Central memory CD8-positive, alpha-beta T cell (primary cell): ENCODE results near the gene RUSC2.

Experiments used
- ATAC-seq: fragments of 150-1000 bp; cut with Tn5 transposase; replicated peaks from 2 replicates; pipeline ENCODE4 v1.10.0; 2022; ENCODE audit warnings: mild to moderate bottlenecking, moderate FRiP score, moderate number of reproducible peaks; ENCODE audit not compliant: poor library complexity, severe bottlenecking; ENCODE audit errors: extremely low read depth
- DNase-seq, 2 donors: peaks; one replicate each; pipeline ENCODE4 v3.0.0; 2021; ENCODE audit warnings: low spot score in 2 of 2
- H3K27ac Mint-ChIP-seq: one replicate; pipeline ENCODE4 v1.8.0; 2022; ENCODE audit warnings: low read depth, mild to moderate bottlenecking, moderate library complexity, mixed read lengths
- H3K27me3 Mint-ChIP-seq: one replicate; pipeline ENCODE4 v1.8.0; 2022; ENCODE audit warnings: mixed read lengths
- H3K36me3 Mint-ChIP-seq: one replicate; pipeline ENCODE4 v1.8.0; 2022; ENCODE audit warnings: mild to moderate bottlenecking, moderate library complexity, mixed read lengths; ENCODE audit not compliant: insufficient read depth
- H3K4me1 Mint-ChIP-seq: one replicate; pipeline ENCODE4 v1.8.0; 2022; ENCODE audit warnings: mixed read lengths
- H3K4me3 Mint-ChIP-seq: one replicate; pipeline ENCODE4 v1.8.0; 2022; ENCODE audit warnings: mild to moderate bottlenecking, moderate library complexity, mixed read lengths
- H3K9me3 Mint-ChIP-seq: one replicate; pipeline ENCODE4 v1.8.0; 2022; ENCODE audit warnings: mixed read lengths

The RUSC2 gene

DNA sequence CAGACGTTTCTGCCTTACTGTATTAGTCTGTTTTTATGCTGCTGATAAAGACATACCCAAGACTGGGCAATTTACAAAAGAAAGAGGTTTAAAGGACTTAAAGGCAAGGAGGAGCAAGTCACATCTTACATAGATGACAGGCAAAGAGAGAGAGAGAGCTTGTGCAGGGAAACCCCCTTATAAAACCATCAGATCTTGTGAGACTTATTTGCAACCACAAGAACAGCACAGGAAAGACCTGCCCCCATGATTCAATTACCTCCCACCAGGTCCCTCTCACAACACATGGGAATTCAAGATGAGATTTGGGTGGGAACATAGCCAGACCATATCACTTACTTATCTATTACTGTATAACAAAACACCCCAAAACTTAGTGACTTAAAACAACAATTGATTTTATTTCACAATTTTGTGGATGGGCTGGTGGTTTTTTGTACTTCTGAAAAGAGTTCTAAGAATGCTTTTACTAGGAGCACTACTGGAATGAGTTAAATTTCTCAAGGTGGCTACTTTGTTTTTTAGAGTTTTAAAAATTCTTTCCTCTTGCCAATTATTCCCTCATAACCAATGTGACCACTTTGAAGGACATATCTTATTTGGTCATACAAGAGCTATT lies 10.3 kb downstream of the RUSC2 start:
- DNase-seq (no peak), ATAC-seq (no peak)
- H3K4me1 Mint-ChIP-seq: peaks cover 8% of the 10 kb centered on the region
- H3K4me3 Mint-ChIP-seq: no peak overlapping the region
- no peak overlapping the region for H3K27ac Mint-ChIP-seq
- peaks cover 33% of the 10 kb centered on the region for H3K27me3 Mint-ChIP-seq
- no peaks in the 10 kb centered on the region for H3K9me3 Mint-ChIP-seq
- H3K36me3 Mint-ChIP-seq: peaks cover under 1% of the 10 kb centered on the region

DNA sequence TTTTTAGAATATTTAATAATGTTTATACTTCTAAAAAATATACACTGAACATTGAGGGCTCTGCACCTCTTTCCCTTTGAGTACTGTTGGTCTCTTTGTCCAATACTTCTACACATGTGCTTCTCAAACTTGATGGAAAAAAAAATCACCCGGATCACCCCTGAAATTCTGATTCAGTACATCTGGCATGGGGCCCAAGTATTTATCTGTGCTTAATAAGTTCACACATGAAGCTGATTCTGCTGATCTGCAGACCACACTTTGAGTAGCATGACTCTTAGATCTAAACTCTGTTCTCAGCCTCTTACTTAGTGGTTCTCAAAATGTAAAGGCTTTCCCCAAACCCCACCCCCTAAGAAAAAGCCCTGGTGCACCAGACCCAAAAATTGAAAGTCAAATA lies 12.0 kb downstream of the RUSC2 start:
- Mint-ChIP-seq H3K27ac (no peak overlapping the region), H3K27me3 (peaks cover 29% of the 10 kb centered on the region), H3K36me3 (no peaks in the 10 kb centered on the region), H3K4me1 (no peaks in the 10 kb centered on the region), H3K9me3 (no peaks in the 10 kb centered on the region), H3K4me3 (no peak overlapping the region)
- ATAC-seq (no peak), DNase-seq (no peak)

DNA sequence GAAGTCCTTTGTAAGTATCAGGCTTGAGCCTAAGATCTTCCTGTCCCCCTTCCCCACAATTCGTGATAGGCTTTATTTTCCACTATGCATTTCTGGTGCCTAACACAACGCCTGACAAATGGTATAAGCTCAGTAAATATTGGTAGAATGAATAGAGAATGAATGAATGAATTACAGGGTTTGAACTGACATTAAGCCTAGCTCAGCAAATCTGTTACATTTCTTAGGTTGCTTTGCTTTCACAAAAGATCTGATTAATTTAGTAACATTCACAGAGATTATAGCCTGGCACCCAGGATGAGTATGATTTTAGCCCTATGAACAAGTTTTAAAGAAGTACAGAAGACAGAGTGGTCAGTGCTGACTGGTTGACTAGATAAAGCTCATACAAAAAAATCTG lies 16.4 kb downstream of the RUSC2 start:
- no peak overlapping the region for H3K27ac Mint-ChIP-seq
- H3K9me3 Mint-ChIP-seq: no peaks in the 10 kb centered on the region
- ATAC-seq (no peak), DNase-seq (no peak)
- peaks cover 2% of the 10 kb centered on the region for H3K36me3 Mint-ChIP-seq
- no peak overlapping the region for H3K4me3 Mint-ChIP-seq
- no peaks in the 10 kb centered on the region for H3K4me1 Mint-ChIP-seq
- peaks cover 40% of the 10 kb centered on the region for H3K27me3 Mint-ChIP-seq

DNA sequence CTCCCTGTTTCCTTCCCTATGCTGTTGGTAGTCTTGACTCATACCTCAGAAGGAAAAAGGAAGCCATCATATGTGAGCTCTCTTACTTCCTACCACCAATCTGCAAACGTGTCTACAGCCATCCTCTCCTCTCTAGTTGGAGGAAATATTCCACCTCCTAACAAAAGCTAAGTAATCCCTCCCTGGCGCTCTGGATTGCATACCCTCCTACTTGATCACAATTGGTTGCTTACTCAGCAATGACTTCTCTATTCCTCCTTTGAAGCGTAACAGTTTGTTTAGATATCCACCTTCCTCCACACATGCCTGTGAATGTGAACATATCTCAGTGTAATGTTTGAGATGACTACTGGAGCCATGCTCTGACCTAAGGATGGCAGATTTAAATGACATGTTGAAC lies 18.2 kb downstream of the RUSC2 start:
- H3K36me3 Mint-ChIP-seq: peaks cover 2% of the 10 kb centered on the region
- ATAC-seq (no peak), DNase-seq (no peak)
- no peaks in the 10 kb centered on the region for H3K4me1 Mint-ChIP-seq
- no peaks in the 10 kb centered on the region for H3K9me3 Mint-ChIP-seq
- H3K27ac Mint-ChIP-seq: no peak overlapping the region
- no peak overlapping the region for H3K4me3 Mint-ChIP-seq
- H3K27me3 Mint-ChIP-seq: peaks cover 49% of the 10 kb centered on the region

DNA sequence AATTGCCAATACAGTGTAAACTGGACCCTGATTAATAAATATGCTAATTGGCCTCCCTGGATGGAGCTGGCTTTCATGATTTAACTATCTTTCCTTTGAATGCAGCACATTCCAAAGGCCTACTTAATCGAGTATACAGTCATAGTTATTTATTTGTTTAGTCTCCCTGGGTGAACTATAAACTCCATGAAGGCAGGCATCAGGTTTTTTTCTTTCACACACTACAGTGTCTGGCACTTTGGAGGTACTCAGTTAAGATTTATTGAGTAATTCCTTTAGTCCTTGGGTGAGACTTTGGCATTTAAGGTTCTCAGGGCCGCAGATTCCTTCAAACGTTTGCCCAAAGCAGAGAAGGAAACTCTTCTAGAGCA lies 20.5 kb downstream of the RUSC2 start:
- H3K27ac Mint-ChIP-seq: no peak overlapping the region
- peaks cover 4% of the 10 kb centered on the region for H3K36me3 Mint-ChIP-seq
- H3K4me1 Mint-ChIP-seq: no peaks in the 10 kb centered on the region
- DNase-seq (no peak), ATAC-seq (no peak)
- H3K9me3 Mint-ChIP-seq: no peaks in the 10 kb centered on the region
- no peak overlapping the region for H3K4me3 Mint-ChIP-seq
- H3K27me3 Mint-ChIP-seq: peaks cover 58% of the 10 kb centered on the region

DNA sequence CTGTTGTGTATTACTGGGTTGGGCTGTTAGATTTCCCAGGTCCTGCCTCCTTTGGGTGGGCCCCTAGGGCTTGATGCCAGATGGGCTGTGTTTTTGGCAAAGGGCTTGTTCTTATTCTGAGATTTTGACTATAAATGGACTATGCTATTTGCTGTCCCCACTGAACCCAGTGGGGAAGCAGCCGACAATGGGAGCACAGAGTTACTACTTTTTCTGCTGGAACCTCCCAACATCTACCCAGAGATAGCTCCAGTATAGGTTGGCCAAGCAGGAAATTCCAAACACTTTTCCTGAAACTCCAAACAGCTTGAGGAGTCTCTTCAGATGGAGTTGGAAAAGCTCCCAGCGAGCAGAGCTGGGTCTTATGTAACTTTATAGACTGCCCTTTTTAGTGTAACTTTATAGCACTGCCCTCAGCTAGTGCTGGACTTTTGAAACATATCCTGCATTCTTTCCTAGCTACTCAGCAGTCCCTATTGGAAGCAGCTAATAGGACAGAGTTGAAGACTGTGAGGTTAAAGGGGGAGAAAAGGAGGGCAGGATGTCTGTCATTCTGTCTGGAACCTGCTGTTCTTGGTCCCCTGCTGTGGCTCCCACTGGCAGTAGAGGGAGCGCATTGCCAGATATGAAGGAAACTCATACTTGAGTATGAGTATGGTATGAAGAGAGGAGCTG lies 21.0 kb downstream of the RUSC2 start:
- DNase-seq (no peak), ATAC-seq (no peak)
- Mint-ChIP-seq H3K27me3 (peaks cover 52% of the 10 kb centered on the region), H3K4me3 (no peak overlapping the region), H3K36me3 (peaks cover 4% of the 10 kb centered on the region), H3K4me1 (no peaks in the 10 kb centered on the region), H3K9me3 (no peaks in the 10 kb centered on the region), H3K27ac (no peak overlapping the region)

DNA sequence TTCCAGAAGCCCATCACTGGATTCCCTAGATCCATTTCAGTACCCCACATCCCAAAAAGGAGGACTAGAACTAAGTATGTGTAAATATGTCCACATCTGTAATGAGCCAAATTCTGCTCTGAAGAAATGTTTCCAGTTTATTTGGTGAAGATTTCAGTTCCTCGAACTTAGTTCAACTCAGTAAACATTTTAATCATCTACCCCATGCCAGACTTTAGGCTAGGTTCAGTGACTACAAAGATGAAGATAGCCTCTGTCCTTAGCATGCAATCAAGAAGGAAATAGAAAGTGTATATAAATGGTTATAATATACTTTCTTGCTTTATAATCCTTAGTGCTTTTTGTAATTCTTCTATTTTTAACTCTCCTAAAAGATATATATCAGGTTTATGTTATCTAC lies 21.5 kb downstream of the RUSC2 start:
- ATAC-seq (no peak), DNase-seq (no peak)
- Mint-ChIP-seq H3K36me3 (peaks cover 4% of the 10 kb centered on the region), H3K9me3 (no peaks in the 10 kb centered on the region), H3K27me3 (peaks cover 47% of the 10 kb centered on the region), H3K4me3 (no peak overlapping the region), H3K27ac (no peak overlapping the region), H3K4me1 (no peaks in the 10 kb centered on the region)

DNA sequence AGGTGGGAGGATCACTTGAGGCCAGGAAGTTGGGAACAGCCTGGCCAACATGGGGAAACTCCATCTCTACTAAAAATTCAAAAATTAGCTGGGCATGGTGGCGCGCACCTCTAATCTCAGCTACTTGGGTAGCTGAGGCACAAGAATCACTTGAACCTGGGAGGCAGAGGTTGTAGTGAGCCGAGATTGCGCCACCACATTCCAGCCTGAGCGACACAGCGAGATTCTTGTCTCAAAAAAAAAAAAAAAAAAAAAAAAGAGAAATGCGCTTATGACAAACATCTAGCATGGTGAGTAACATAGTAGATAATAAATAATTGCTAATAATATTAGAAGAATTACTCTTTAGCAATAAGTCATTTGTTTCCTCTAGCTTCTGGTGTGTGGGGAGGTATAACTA lies 25.9 kb downstream of the RUSC2 start:
- Mint-ChIP-seq H3K27ac (no peak overlapping the region), H3K4me1 (no peaks in the 10 kb centered on the region), H3K9me3 (no peaks in the 10 kb centered on the region), H3K4me3 (no peak overlapping the region), H3K36me3 (peaks cover 2% of the 10 kb centered on the region), H3K27me3 (peaks cover 26% of the 10 kb centered on the region)
- DNase-seq (no peak), ATAC-seq (no peak)

DNA sequence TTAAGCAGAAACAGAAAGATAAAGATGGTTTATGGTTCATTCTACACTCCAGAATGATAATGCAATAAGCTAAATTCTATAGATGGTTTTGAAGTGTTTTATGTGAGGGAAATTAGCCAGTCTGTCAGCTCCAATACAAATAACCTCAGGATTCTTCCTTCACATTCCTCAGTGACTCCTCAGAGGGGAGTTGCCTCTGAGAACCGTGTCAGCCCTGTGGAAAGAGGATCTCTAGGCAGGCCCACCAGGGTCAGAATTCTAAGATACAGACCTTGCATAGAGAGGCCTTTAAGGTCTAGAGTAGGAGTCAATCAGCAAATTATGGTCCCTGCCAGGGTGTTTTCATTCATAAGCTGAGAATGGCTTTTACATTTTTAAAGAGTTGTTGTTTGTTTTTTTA lies 26.6 kb downstream of the RUSC2 start:
- DNase-seq: no peak
- ATAC-seq: no peak
- H3K36me3 Mint-ChIP-seq: peaks cover 2% of the 10 kb centered on the region
- H3K9me3 Mint-ChIP-seq: no peaks in the 10 kb centered on the region
- no peak overlapping the region for H3K27ac Mint-ChIP-seq
- H3K4me3 Mint-ChIP-seq: no peak overlapping the region
- peaks cover 26% of the 10 kb centered on the region for H3K27me3 Mint-ChIP-seq
- H3K4me1 Mint-ChIP-seq: no peaks in the 10 kb centered on the region

DNA sequence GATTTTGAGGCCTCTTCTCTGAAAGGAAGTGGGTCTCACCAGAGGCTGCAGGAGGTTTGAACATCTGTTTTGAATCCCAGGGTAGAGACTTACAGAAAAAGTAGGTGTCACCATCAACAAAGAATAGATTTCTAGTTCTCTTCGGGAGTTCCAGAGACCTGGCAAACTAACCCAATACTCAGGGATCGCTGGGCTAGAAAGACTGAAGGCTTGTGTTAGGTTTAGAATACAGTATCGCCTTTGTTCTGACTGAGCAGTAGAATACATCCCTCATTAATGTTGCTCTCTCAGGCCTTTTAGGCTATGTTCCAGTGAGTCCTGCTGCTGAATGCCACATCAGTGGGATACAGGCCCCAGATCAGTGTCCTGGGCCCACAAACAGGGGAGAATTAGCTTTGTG lies 27.2 kb downstream of the RUSC2 start:
- Mint-ChIP-seq H3K4me3 (no peak overlapping the region), H3K27ac (no peak overlapping the region), H3K36me3 (peaks cover 2% of the 10 kb centered on the region), H3K9me3 (no peaks in the 10 kb centered on the region), H3K27me3 (peaks cover 26% of the 10 kb centered on the region), H3K4me1 (no peaks in the 10 kb centered on the region)
- ATAC-seq (no peak), DNase-seq (no peak)

DNA sequence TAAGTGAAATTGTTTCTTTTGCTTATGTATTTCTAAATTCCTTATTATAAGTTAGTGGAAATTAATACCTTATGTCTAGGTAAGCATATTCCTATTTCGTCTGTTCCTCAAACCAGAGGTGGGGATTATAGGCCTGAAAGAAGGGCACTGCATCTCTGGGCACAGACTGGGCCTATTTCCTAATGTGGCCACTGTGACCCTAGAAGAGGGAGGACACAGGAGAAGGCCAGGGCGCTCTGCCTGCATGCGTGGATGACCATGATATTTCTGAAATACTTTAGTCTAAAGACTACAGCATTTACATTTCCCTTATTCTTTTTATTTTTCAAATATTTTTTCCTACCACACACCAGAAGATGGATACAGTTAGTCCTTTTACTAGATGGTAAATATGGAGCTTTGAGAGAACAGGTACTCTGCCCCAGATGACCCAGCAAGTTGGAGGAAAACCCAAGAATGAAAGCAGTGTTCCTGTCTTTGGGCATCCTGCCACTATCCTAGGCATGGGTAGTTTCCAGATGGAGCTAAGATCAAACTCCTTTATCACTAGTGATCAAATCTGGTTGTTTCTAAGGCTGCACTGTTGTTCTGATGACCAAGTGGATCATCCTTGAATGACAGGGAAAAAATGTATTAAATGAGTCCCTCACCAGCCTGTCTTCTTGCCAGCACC lies 27.8 kb downstream of the RUSC2 start:
- no peaks in the 10 kb centered on the region for H3K4me1 Mint-ChIP-seq
- H3K27ac Mint-ChIP-seq: no peak overlapping the region
- ATAC-seq (no peak), DNase-seq (no peak)
- no peaks in the 10 kb centered on the region for H3K9me3 Mint-ChIP-seq
- H3K27me3 Mint-ChIP-seq: peaks cover 21% of the 10 kb centered on the region
- no peak overlapping the region for H3K4me3 Mint-ChIP-seq
- peaks cover 2% of the 10 kb centered on the region for H3K36me3 Mint-ChIP-seq

DNA sequence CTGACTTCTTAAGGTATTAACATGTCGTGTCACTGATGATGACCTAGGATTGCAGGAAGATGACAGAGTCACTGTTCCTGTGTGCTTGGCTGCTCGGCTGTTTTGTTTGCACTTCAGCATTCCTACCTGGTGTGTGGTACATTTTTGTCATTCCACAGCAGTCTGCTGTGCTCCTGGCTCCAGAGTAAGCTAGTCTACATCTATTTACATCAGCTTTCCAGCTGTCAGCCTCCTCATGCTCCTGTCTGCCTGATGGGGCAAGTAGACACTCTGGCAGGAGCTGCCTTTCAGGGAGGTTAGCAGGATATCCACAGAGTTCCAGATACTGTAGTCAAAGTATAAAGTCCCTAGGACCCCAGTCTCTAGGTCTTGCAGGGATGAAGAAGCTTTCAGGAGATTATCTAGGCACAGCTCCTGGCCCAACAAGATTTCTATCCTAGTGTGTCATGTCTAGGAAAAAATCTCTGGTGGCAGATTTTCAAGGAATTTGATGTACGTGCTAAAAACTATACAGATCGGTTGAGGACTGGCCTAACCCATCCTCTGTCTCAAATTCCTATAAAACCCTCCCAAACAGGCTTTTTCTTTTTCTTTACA lies 28.4 kb downstream of the RUSC2 start:
- Mint-ChIP-seq H3K4me3 (no peak overlapping the region), H3K27ac (no peak overlapping the region), H3K4me1 (no peaks in the 10 kb centered on the region), H3K9me3 (no peaks in the 10 kb centered on the region), H3K27me3 (peaks cover 15% of the 10 kb centered on the region), H3K36me3 (peaks cover under 1% of the 10 kb centered on the region)
- no peak for ATAC-seq
- no peak for DNase-seq
